ENCODE results near the gene MLH1. TPM values are rescaled to one million over a fixed set of nuclear protein-coding genes. Genes with fewer than 3 reads are reported as not detected.

Gene MLH1
- total RNA-seq, 1 donor from 2014 or later = 61.6 TPM

GRCh38 chr3:37071921-37072320 lies 78.6 kb downstream of the MLH1 start:
- Histone ChIP-seq H3K4me3 (no peak overlapping the region), H3K27ac (no peak overlapping the region)
- intact Hi-C loops (cut with DNase I) = no loop called here

DNA sequence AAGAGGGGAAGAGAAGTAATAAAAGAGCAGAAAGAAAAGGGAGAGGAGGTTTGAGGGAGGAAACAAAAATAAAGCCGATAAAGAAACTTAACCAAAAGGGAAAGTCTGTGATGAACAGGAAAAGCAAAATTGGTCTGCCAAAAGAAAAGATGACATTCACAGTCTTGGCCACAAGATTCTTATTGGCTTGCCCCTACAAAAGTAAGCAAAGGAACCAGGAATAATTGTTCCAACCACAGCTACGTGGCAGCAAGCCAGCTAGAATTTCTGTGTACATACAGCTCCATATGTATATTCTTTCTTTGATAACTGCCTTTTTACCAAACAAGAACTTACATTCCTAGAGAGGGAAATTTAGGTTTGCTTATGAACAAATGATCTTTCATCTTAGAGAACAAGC lies 79.6 kb downstream of the MLH1 start:
- intact Hi-C loops (cut with DNase I) = no loop called here
- H3K9me3 ChIP-seq = no peaks in the 10 kb centered on the region
- H3K27ac ChIP-seq = no peak overlapping the region
- TF ChIP-seq, protein P1, sequence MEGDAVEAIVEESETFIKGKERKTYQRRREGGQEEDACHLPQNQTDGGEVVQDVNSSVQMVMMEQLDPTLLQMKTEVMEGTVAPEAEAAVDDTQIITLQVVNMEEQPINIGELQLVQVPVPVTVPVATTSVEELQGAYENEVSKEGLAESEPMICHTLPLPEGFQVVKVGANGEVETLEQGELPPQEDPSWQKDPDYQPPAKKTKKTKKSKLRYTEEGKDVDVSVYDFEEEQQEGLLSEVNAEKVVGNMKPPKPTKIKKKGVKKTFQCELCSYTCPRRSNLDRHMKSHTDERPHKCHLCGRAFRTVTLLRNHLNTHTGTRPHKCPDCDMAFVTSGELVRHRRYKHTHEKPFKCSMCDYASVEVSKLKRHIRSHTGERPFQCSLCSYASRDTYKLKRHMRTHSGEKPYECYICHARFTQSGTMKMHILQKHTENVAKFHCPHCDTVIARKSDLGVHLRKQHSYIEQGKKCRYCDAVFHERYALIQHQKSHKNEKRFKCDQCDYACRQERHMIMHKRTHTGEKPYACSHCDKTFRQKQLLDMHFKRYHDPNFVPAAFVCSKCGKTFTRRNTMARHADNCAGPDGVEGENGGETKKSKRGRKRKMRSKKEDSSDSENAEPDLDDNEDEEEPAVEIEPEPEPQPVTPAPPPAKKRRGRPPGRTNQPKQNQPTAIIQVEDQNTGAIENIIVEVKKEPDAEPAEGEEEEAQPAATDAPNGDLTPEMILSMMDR (IDR thresholded peaks at IDR 0.05) = no peak
- TF ChIP-seq POLR2A (IDR thresholded peaks at IDR 0.05) = no peak
- TF ChIP-seq POLR2AphosphoS5 (IDR thresholded peaks at IDR 0.05; ENCODE audit: insufficient read depth in 1 of 2, low read depth in 1 of 2) = no peak
- H3K4me3 ChIP-seq = no peak overlapping the region
- peaks cover 0 to 8% of the 10 kb centered on the region in 2 donors for H3K36me3 ChIP-seq
- no peaks in the 10 kb centered on the region for H3K27me3 ChIP-seq
- no peaks in the 10 kb centered on the region for H3K4me1 ChIP-seq
- DNase-seq (ENCODE audit: extremely low spot score in 2 of 2) = no peak

More at GRCh38 chr3:37071921-37072320, 78.6 kb downstream of the MLH1 start:
- H3K36me3 ChIP-seq = peaks cover 0 to 12% of the 10 kb centered on the region in 2 donors
- no peaks in the 10 kb centered on the region for H3K9me3 ChIP-seq
- H3K27me3 ChIP-seq = no peaks in the 10 kb centered on the region
- no peaks in the 10 kb centered on the region for H3K4me1 ChIP-seq
- no peak for DNase-seq (ENCODE audit: extremely low spot score in 2 of 2)
- TF ChIP-seq, protein P1 (IDR thresholded peaks at IDR 0.05) = no peak
- TF ChIP-seq POLR2A (IDR thresholded peaks at IDR 0.05) = no peak
- TF ChIP-seq POLR2AphosphoS5 (IDR thresholded peaks at IDR 0.05; ENCODE audit: insufficient read depth in 1 of 2, low read depth in 1 of 2) = no peak

DNA sequence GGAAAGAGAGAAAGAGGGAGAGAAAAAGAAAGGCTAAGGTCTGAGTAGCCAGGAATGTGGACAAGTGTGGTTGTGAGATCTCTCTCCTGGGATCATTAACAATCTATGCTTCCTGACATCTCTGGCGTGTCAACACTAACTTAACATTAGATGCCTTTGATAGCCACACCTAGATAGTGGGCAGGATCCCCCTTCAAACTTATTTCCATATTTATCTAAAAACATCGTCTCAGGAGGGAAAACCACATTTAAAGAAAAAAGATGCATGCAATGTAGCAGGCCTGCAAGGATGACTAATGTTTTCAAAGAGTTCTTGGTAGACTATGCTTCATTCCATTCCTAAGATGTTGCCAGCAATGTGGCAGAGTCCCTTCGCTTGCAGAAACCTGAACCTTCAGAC lies 80.9 kb downstream of the MLH1 start:
- H3K27ac ChIP-seq = no peak overlapping the region
- peaks cover 0 to 8% of the 10 kb centered on the region in 2 donors for H3K36me3 ChIP-seq
- no peak overlapping the region for H3K4me3 ChIP-seq
- no peaks in the 10 kb centered on the region for H3K9me3 ChIP-seq
- intact Hi-C loops (cut with DNase I) = no loop called here
- no peak for TF ChIP-seq POLR2AphosphoS5 (IDR thresholded peaks at IDR 0.05; ENCODE audit: insufficient read depth in 1 of 2, low read depth in 1 of 2)
- TF ChIP-seq, protein P1 (IDR thresholded peaks at IDR 0.05) = no peak
- TF ChIP-seq POLR2A (IDR thresholded peaks at IDR 0.05) = no peak
- H3K4me1 ChIP-seq = no peaks in the 10 kb centered on the region
- no peak for DNase-seq (ENCODE audit: extremely low spot score in 2 of 2)
- no peaks in the 10 kb centered on the region for H3K27me3 ChIP-seq

DNA sequence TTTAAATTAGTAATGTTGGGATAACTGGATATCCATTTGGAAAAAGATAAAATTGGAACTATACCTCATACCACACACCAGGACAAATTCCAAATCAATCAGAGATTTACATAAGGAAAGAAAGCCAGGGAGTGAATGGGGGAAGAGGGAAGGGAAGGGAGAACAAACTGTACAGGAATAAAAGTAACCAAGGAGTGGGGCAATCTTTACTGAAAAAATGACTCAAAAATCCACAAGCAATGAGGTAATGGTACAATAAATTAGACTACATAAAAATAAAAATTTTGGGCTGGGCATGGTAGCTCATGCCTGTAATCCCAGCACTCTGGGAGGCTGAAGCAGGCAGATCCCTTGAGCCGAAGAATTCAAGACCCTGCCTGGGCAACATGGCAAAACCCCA lies 82.6 kb downstream of the MLH1 start:
- Histone ChIP-seq H3K27me3 (no peaks in the 10 kb centered on the region), H3K36me3 (peaks cover 0 to 21% of the 10 kb centered on the region in 2 donors), H3K4me1 (no peaks in the 10 kb centered on the region), H3K27ac (no peak overlapping the region), H3K9me3 (no peaks in the 10 kb centered on the region), H3K4me3 (no peak overlapping the region)
- no peak for TF ChIP-seq POLR2A (IDR thresholded peaks at IDR 0.05)
- TF ChIP-seq POLR2AphosphoS5 (IDR thresholded peaks at IDR 0.05; ENCODE audit: insufficient read depth in 1 of 2, low read depth in 1 of 2) = no peak
- TF ChIP-seq, protein P1 (IDR thresholded peaks at IDR 0.05) = no peak
- DNase-seq (ENCODE audit: extremely low spot score in 2 of 2) = no peak
- intact Hi-C loops (cut with DNase I) = no loop called here

DNA sequence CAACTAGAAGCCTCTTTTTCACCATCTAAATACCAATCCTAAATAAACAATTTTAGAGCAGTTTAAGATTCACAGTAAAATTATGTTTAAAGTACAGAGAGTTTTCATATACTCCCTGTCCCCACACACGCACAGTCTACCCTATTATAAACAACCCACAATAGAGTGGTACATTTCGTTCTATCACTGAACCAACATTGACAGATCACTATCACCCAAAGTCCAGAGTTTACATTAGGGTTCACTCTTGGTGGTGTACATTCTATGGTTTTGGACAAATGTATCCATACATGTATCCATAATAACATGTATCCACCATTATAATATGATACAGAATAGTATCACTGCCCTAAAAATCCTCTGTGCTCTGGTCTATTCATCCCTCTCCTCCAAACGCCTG lies 89.0 kb downstream of the MLH1 start:
- intact Hi-C loops (cut with DNase I) = no loop called here
- Histone ChIP-seq H3K4me3 (no peak overlapping the region), H3K27me3 (no peaks in the 10 kb centered on the region), H3K36me3 (peaks cover 0 to 25% of the 10 kb centered on the region in 2 donors), H3K9me3 (no peaks in the 10 kb centered on the region), H3K4me1 (no peaks in the 10 kb centered on the region), H3K27ac (no peak overlapping the region)
- TF ChIP-seq POLR2AphosphoS5 (IDR thresholded peaks at IDR 0.05; ENCODE audit: insufficient read depth in 1 of 2, low read depth in 1 of 2) = no peak
- TF ChIP-seq, protein P1 (IDR thresholded peaks at IDR 0.05) = no peak
- no peak for DNase-seq (ENCODE audit: extremely low spot score in 2 of 2)
